ENCODE measurements around the gene SUPT3H.
A peak's percentile ranks its signal among the peaks of the same experiment; 100 is the strongest.

Gene SUPT3H

DNA sequence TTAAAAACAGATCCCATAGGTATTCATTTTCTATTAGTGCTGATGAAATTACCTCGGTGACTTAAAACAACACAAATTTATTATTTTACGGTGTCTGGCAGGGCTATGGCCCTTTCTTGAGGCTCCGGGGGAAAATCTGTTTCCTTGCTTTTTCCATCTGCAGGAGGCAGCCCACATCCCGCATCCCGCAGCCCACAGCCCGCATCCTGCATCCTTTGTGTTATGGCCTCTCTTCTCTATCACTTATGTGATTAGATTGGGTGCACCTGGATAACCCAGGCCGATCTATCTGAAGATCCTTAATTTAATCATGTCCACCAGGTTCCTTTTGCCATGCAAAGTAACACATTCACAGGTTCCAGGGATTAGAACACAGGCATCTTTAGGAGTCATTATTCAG, 582.4 kb downstream of the SUPT3H start:
- Histone ChIP-seq H3K27ac (no peak overlapping the region), H3K4me3 (no peak overlapping the region)

DNA sequence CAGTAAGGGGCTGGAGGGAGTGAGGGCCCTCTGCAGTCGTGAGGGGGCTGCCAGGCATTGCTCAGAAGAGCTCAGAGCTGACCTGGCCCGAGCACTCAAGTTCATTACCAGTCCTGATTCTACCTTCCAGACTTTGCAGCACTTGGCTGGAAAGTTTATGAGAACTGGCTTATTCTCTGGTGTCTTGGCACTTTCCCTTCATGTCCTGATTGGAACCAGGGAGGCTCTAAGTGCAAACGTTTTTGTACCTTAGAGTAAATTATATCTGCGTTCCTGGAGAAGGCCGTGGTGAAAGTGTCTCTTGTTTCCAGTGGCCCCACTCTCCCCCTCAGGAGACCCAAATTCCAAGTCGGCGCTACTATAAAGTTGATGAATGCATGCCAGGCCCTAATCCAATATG, 587.9 kb downstream of the SUPT3H start:
- Histone ChIP-seq H3K27ac (no peak overlapping the region), H3K4me3 (no peak overlapping the region)

DNA sequence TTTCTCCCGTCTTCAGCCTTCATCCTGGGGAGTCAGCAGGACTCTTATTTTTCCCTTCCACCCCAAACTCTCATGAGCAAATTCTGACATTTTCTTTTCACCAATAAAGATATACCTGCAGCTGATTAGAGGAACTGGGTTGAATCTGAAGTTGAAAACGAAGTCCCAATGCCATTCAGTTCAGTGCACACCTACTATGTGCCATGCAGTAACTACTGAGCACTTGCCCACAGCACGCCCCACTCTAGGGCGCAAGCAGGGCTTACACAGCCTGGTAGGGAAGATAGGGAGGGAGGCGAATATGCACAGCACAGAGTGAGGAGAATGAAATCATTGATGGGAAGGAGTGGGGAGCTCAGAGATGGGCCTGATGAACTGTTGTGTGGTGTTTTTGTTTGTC, 588.7 kb downstream of the SUPT3H start:
- no peak overlapping the region for H3K27ac ChIP-seq
- no peak overlapping the region for H3K4me3 ChIP-seq

DNA sequence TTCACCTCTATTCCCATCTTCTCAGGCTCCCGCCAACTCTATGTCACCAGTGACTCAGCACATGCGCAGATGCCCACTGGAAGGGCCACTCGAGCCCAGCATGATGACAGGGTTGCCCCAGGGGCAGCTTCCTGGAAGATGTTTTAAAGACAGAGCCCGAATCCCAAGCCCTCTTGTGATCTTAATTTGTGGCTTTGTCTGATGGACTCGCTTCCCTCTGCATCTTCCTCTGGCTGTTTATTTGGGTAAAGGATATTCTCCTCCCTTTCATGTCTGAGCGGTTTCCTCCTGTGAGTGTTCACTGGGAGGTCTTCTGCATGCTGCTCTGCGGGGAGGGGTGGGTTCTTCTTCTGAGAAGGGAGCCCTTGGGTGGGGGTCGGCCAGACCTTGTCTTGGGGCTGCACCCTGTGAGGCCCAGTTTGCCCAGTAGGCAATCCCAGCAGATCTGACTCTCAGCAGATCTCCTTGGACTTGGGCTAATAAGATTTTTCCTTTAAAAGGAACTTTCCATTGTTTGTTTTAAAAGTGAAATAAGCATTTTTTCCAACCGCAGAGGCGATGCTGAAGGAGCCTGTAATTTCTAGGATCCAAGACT, 589.2 kb downstream of the SUPT3H start:
- Histone ChIP-seq H3K27ac (peak overlapping the region in 1 of 21 experiments; percentile 18), H3K4me3 (no peak overlapping the region)

DNA sequence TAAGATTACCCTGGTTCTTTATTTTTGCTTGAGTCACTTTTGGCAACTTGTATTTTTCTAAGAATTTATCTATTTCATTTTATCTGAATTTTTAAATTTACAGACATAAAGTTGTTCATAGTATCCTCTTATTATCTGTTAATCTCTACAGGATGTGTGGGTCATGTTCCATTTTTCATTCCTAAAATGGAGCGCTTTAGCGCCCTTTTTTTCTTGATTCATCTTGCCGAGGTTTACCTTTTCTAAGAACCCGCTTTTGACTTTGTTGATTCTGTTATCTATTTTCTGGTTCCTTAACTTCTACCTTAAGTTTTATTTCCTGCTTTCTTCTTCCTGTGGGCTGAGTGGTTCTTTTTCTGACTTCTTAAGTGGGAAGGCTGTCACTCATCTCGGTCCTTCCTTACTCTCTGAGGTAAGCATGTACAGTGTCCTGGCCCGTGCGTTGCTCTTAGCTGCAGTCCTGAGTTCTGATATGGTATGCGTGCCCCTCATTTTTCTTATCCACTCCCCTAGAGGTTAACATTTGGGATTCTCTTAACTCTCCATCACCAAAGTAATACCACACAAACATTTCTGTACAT, 590.4 kb downstream of the SUPT3H start:
- H3K4me3 ChIP-seq = no peak overlapping the region
- H3K27ac ChIP-seq = no peak overlapping the region

DNA sequence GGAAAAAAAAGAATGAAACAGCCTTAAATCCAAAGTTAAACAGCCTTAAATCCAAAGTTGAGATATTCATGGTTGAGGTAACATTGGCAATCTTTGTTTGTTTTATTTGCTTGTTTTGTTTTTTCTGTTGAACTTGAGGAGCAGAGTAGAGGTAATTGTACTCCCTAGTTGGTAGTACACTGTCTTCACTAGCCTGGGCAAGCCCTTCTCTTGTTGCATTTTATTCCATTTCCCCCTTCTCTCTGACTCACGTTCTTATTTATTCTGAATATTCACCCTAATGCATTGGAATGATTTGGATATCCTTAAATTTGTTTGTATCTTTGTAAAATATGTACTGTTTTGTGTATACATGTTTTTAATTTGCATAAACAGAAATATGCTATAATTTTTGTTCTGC, 592.6 kb downstream of the SUPT3H start:
- Histone ChIP-seq H3K4me3 (no peak overlapping the region), H3K27ac (no peak overlapping the region)

DNA sequence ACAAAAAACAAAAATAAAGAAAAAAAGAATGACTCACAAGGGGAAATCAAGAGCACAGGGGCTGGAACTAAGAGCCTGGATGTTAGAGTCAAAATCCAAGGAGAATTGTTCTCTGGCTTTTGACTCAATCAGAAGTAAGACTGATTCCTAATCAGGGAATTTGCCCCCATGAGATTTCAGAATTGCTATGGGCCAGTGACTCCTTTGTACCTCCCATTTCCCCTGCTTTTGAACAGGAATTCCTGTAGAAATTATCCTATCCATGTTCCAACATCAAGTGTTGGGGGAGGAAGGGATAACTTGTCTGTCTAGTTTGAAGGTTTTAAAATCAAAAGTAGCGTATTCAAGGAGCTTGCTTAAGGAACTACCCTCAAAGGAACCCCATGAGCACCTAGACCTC, 593.5 kb downstream of the SUPT3H start:
- Histone ChIP-seq H3K27ac (no peak overlapping the region), H3K4me3 (no peak overlapping the region)

DNA sequence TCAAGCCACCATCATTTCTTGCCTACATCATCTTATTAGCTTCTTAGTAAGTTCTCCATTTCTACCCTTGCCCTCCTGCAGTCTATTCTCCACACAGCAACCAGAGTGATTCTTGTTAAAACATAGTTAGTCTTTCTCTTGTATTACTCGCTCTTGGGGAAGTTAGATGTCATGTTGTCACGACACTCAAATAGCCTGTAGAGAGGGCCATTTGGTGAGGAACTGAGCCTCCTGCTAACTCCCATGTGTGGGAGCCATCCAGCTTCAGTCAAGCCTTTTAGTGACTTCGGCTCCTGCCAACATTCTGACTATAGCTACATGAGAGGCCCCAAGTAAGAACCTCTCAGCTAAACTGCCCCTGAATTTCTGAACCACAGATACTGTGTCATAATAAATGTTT, 594.8 kb downstream of the SUPT3H start:
- H3K4me3 ChIP-seq = no peak overlapping the region
- H3K27ac ChIP-seq = no peak overlapping the region

DNA sequence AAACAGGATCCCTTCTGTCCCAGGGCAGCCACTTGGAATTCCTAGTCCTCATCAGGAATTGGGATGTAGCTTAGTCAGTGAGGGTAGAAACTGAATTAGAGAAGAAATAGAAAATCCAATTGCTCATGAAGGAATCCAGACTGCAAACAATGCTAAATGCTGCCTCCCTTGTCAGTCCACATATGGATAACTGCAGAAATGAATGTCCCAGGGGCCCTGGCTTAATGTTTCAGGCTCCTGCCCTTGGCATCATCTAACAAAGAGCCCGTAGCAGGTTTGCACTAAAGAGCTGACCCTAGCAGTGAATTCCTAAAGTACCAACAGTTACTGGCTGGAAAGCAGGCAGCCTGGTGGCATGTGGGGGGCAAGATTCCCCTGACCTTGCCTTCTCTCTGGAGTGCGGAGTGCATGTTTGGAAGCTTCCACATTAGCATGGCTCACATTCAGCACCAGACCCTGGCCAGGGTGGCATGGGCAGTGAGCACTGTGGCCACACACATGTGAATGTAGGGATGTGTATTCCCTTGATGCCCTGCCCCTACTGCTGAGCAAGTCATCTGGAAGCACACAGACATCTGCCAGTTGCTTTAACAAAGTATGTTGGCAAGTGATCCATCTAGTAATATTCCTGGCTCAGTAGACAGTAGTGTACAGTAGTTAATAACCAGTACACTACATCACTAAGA, 595.7 kb downstream of the SUPT3H start:
- Histone ChIP-seq H3K4me3 (no peak overlapping the region), H3K27ac (no peak overlapping the region)

DNA sequence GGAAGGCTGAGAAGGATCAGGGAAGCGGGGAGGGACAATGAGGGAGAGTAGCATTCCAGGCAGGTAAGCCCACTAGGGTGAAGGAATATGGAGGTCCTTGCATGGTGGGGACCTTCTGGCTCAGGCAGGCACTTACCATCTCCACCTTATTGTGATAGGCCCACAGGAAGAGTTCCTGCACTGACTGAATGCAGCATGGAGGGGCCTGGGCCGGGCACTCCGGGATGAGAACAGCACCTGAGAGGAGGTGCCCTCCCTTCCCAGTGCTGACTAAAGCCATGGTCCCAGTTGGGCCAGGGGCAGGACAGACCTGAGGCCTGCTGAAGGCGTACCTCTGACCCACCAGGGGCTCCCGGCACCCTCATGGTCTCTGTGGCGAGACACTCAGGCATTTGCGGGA, 597.6 kb downstream of the SUPT3H start:
- no peak overlapping the region for H3K4me3 ChIP-seq
- H3K27ac ChIP-seq = peak overlapping the region in 1 of 21 experiments; percentile 37

DNA sequence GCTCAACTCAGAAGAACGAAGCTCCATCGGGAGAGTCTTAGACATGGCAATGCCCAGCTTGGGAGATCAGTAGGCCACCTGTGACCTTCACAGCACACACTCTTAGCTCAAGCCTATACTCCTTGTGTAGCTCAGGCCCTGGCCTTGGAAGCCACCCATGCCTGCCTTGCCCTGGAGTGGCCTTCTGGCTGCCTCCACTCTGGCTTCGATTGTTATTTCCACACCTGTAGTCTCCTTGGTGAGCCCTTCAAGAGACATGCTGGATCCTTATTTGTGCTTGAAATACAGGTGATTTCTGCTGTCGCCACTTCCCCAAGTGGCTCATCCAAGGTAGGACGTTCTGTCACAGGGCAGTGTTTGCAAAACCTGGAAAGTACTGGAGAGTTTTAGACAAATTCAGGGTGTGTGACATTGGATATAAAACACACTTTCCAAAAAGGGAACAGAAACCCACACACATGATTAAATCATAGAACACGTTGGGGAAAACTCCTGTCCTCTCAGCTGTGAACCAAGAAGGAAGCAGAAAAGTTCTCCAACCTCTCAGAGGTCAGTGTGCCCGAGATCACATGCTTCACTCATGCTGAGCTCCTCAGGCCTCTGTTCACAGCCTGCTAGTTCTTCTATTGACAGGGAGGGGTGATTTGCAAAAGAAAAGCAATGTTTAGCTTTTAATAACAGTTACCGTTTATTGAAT, 598.5 kb downstream of the SUPT3H start:
- no peak overlapping the region for H3K4me3 ChIP-seq
- peak overlapping the region in 1 of 21 experiments; percentile 37 for H3K27ac ChIP-seq

All from skin epidermis (tissue), 12 donors.